ENCODE data around the gene ENPP1.
A peak's percentile ranks its signal among the peaks of the same experiment; 100 is the strongest.

Gene ENPP1

GRCh38 chr6:131807644-131808459, at the start of gene ENPP1:
Gene ENPP1, plus strand, starts transcription at chr6:131808020. Its CDS starts 16 bp downstream, at chr6:131808036.
- DNase-seq = peak; percentile 21

- no peak for DNase-seq
Measured at GRCh38 chr6:131758920-131759319, 48.9 kb upstream of the ENPP1 start.

- DNase-seq = no peak
Measured at GRCh38 chr6:131761060-131761761, 46.6 kb upstream of the ENPP1 start.

- DNase-seq = no peak
Measured at GRCh38 chr6:131761762-131762067, 46.1 kb upstream of the ENPP1 start.

- DNase-seq = no peak
Measured at GRCh38 chr6:131762984-131763383, 44.8 kb upstream of the ENPP1 start.

- no peak for DNase-seq
Measured at GRCh38 chr6:131763749-131764148, 44.1 kb upstream of the ENPP1 start.

- DNase-seq = no peak
Measured at GRCh38 chr6:131764350-131764749, 43.5 kb upstream of the ENPP1 start.

- no peak for DNase-seq
Measured at GRCh38 chr6:131765081-131765803, 42.6 kb upstream of the ENPP1 start.

- DNase-seq = no peak
Measured at GRCh38 chr6:131765804-131766135, 42.0 kb upstream of the ENPP1 start.

GRCh38 chr6:131766631-131767030, 41.2 kb upstream of the ENPP1 start:
- no peak for DNase-seq

- no peak for DNase-seq
Measured at GRCh38 chr6:131768964-131769363, 38.9 kb upstream of the ENPP1 start.

GRCh38 chr6:131769385-131770141, 38.3 kb upstream of the ENPP1 start:
- DNase-seq = no peak

- no peak for DNase-seq
Measured at GRCh38 chr6:131770776-131771175, 37.0 kb upstream of the ENPP1 start.

- DNase-seq = no peak
Measured at GRCh38 chr6:131773284-131773950, 34.4 kb upstream of the ENPP1 start.

GRCh38 chr6:131775886-131776285, 31.9 kb upstream of the ENPP1 start:
- DNase-seq = no peak

- DNase-seq = no peak
Measured at GRCh38 chr6:131776985-131777384, 30.8 kb upstream of the ENPP1 start.

GRCh38 chr6:131778169-131778568, 29.7 kb upstream of the ENPP1 start:
- DNase-seq = no peak

GRCh38 chr6:131779304-131779703, 28.5 kb upstream of the ENPP1 start:
- no peak for DNase-seq

GRCh38 chr6:131780600-131780999, 27.2 kb upstream of the ENPP1 start:
- no peak for DNase-seq

- no peak for DNase-seq
Measured at GRCh38 chr6:131781687-131782086, 26.1 kb upstream of the ENPP1 start.

GRCh38 chr6:131782764-131783163, 25.1 kb upstream of the ENPP1 start:
- DNase-seq = no peak

GRCh38 chr6:131784561-131784960, 23.3 kb upstream of the ENPP1 start:
- no peak for DNase-seq

GRCh38 chr6:131787079-131787478, 20.7 kb upstream of the ENPP1 start:
- no peak for DNase-seq
